Urinary bladder (tissue), 4 donors: ENCODE data around the gene KCNMA1. TPM values are rescaled to one million over a fixed set of nuclear protein-coding genes. Genes with fewer than 3 reads are reported as not detected.

ENCODE experiments used
- DNase-seq: peaks from one replicate; pipeline ENCODE4 v3.0.0-alpha.2; 2015; ENCODE audit errors: extremely low spot score
- H3K27ac ChIP-seq: one replicate; pipeline ENCODE4 v1.5.1; 2013; ENCODE audit warnings: low read depth, mild to moderate bottlenecking, moderate library complexity
- H3K36me3 ChIP-seq: one replicate; pipeline ENCODE4 v1.6.1; 2013; ENCODE audit warnings: mild to moderate bottlenecking, moderate library complexity; ENCODE audit not compliant: insufficient read depth
- H3K4me1 ChIP-seq: one replicate; pipeline ENCODE4 v1.6.1; 2013; ENCODE audit warnings: mild to moderate bottlenecking, moderate library complexity; ENCODE audit not compliant: insufficient read depth
- H3K4me3 ChIP-seq: one replicate; pipeline ENCODE4 v1.5.1; 2013; ENCODE audit warnings: low read depth, low read length
- WGBS: extraction: QIAGEN DNeasy Blood & Tissue Kit; methylation state at CpG from one replicate; pipeline ENCODE4 v1.1.7; 2013; 5-methylcytosine and 5-hydroxymethylcytosine counted together
- polyA plus RNA-seq: library from polyadenylated mRNA; stranded (reverse); fragments of 200-250 nt; gene quantifications from one replicate; pipeline ENCODE4 v1.2.3, GENCODE V29; 2013
- total RNA-seq: library from RNA; depleted of rRNA; stranded (reverse); fragments of >200 nt; gene quantifications from one replicate; pipeline ENCODE4 v1.2.3, GENCODE V29; 2014
- donor health status: healthy with polysubstance abuse.
- donor health status: healthy.

The KCNMA1 gene
- total and polyA plus RNA-seq, 2 donors, result 105 to 107 TPM

GRCh38 chr10:77603534-77603927 is 34.1 kb downstream of the KCNMA1 start:
- H3K36me3 ChIP-seq, result no peaks in the 10 kb centered on the region
- 29% methylated on average over 2 of the region's 2 CpGs for WGBS
- H3K4me3 ChIP-seq, result no peak overlapping the region
- DNase-seq, result no peak
- H3K27ac ChIP-seq, result no peak overlapping the region
- no peaks in the 10 kb centered on the region for H3K4me1 ChIP-seq

GRCh38 chr10:77602913-77603533 is 34.6 kb downstream of the KCNMA1 start:
- WGBS, result 24% methylated on average over 7 of the region's 7 CpGs
- no peak for DNase-seq
- H3K36me3 ChIP-seq, result no peaks in the 10 kb centered on the region
- no peaks in the 10 kb centered on the region for H3K4me1 ChIP-seq
- no peak overlapping the region for H3K4me3 ChIP-seq
- no peak overlapping the region for H3K27ac ChIP-seq

GRCh38 chr10:77602231-77602912 is 35.2 kb downstream of the KCNMA1 start:
- DNase-seq, result no peak
- Histone ChIP-seq H3K4me3 (no peak overlapping the region), H3K4me1 (no peaks in the 10 kb centered on the region), H3K27ac (no peak overlapping the region), H3K36me3 (no peaks in the 10 kb centered on the region)
- 56% methylated on average over 8 of the region's 8 CpGs for WGBS

GRCh38 chr10:77601488-77601887 is 36.1 kb downstream of the KCNMA1 start:
- Histone ChIP-seq H3K27ac (no peak overlapping the region), H3K4me3 (no peak overlapping the region), H3K36me3 (no peaks in the 10 kb centered on the region), H3K4me1 (no peaks in the 10 kb centered on the region)
- 76% methylated on average over 4 of the region's 4 CpGs for WGBS
- DNase-seq, result no peak

GRCh38 chr10:77600640-77601039 is 37.0 kb downstream of the KCNMA1 start:
- Histone ChIP-seq H3K36me3 (no peaks in the 10 kb centered on the region), H3K4me3 (no peak overlapping the region), H3K27ac (no peak overlapping the region), H3K4me1 (no peaks in the 10 kb centered on the region)
- WGBS, result 94% methylated on average over 6 of the region's 6 CpGs
- DNase-seq, result no peak

- Histone ChIP-seq H3K4me3 (no peak overlapping the region), H3K4me1 (no peaks in the 10 kb centered on the region), H3K27ac (no peak overlapping the region), H3K36me3 (no peaks in the 10 kb centered on the region)
- 79% methylated on average over 4 of the region's 4 CpGs for WGBS
- no peak for DNase-seq
These were observed 38.0 kb downstream of the KCNMA1 start for GRCh38 chr10:77599651-77600050.

- H3K4me1 ChIP-seq, result no peaks in the 10 kb centered on the region
- no peak overlapping the region for H3K27ac ChIP-seq
- WGBS, result 57% methylated on average over 7 of the region's 7 CpGs
- H3K4me3 ChIP-seq, result no peak overlapping the region
- no peak for DNase-seq
- H3K36me3 ChIP-seq, result no peaks in the 10 kb centered on the region
These were observed 39.0 kb downstream of the KCNMA1 start for GRCh38 chr10:77598606-77599005.

GRCh38 chr10:77597560-77597959 is 40.0 kb downstream of the KCNMA1 start:
- H3K27ac ChIP-seq, result no peak overlapping the region
- no peaks in the 10 kb centered on the region for H3K4me1 ChIP-seq
- H3K4me3 ChIP-seq, result no peak overlapping the region
- no peak for DNase-seq
- no peaks in the 10 kb centered on the region for H3K36me3 ChIP-seq

- Histone ChIP-seq H3K4me1 (no peaks in the 10 kb centered on the region), H3K27ac (no peak overlapping the region), H3K4me3 (no peak overlapping the region), H3K36me3 (no peaks in the 10 kb centered on the region)
- WGBS, result 93% methylated on average over 4 of the region's 4 CpGs
- DNase-seq, result no peak
These were observed 43.2 kb downstream of the KCNMA1 start for GRCh38 chr10:77594471-77594783.

- WGBS, result 86% methylated on average over 7 of the region's 7 CpGs
- Histone ChIP-seq H3K27ac (no peak overlapping the region), H3K36me3 (no peaks in the 10 kb centered on the region), H3K4me1 (no peaks in the 10 kb centered on the region), H3K4me3 (no peak overlapping the region)
- DNase-seq, result no peak
These were observed 43.7 kb downstream of the KCNMA1 start for GRCh38 chr10:77593771-77594470.

GRCh38 chr10:77592946-77593636 is 44.5 kb downstream of the KCNMA1 start:
- 75% methylated on average over 5 of the region's 5 CpGs for WGBS
- Histone ChIP-seq H3K4me1 (no peaks in the 10 kb centered on the region), H3K27ac (no peak overlapping the region)

GRCh38 chr10:77592510-77592909 is 45.1 kb downstream of the KCNMA1 start:
- Histone ChIP-seq H3K36me3 (no peaks in the 10 kb centered on the region), H3K4me3 (no peak overlapping the region), H3K27ac (no peak overlapping the region), H3K4me1 (no peaks in the 10 kb centered on the region)
- WGBS, result 89% methylated on average over 4 of the region's 4 CpGs
- DNase-seq, result no peak

More at GRCh38 chr10:77592946-77593636, 44.5 kb downstream of the KCNMA1 start:
- no peak for DNase-seq
- no peaks in the 10 kb centered on the region for H3K36me3 ChIP-seq
- no peak overlapping the region for H3K4me3 ChIP-seq

- Histone ChIP-seq H3K4me1 (no peaks in the 10 kb centered on the region), H3K36me3 (no peaks in the 10 kb centered on the region), H3K27ac (no peak overlapping the region), H3K4me3 (no peak overlapping the region)
- no peak for DNase-seq
- WGBS, result 88% methylated on average over 3 of the region's 3 CpGs
These were observed 46.2 kb downstream of the KCNMA1 start for GRCh38 chr10:77591238-77591880.
